ENCODE results near the gene TSPAN15.

TSPAN15 gene

GRCh38 chr10:69541463-69541862, 90.2 kb downstream of the TSPAN15 start:
- H3K36me3 ChIP-seq: peaks cover 0 to 6% (median 0%) of the 10 kb centered on the region in 11 experiments; a peak in 1 of 22 replicates
- no peak overlapping the region for H3K4me2 ChIP-seq
- no peaks in the 10 kb centered on the region for H3K4me1 ChIP-seq
- H3K27ac ChIP-seq: no peak overlapping the region
- no peak overlapping the region for H3K9ac ChIP-seq
- no peaks in the 10 kb centered on the region for H4K20me1 ChIP-seq
- H3K27me3 ChIP-seq: no peaks in the 10 kb centered on the region
- H3K9me3 ChIP-seq (replicated peaks in 1 of 11): peaks cover 33 to 50% (median 40%) of the 10 kb centered on the region in 11 experiments
- no peak for TF ChIP-seq Cebpa-rat (IDR thresholded peaks at IDR 0.05)
- H3K4me3 ChIP-seq: no peak overlapping the region

DNA sequence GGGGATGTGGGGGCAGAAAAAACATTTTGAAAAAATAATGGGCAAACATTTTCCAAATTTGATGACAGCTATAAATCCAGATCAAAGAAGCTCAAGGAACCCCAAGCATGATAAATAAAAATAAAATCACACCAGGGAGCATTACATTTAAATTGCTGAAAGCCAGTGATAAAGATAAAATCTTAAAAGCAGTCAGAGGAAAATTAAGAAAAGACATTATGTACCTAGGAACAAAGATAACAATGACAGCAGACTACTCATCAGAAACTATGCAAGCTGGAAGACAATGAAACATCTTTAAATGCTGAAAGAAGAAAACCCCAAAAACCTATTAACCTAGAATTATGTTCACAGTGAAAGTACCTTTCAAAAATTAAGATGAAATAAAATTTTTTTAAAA, 98.7 kb downstream of the TSPAN15 start:
- Histone ChIP-seq H3K9ac (no peak overlapping the region), H3K27ac (no peak overlapping the region), H4K20me1 (no peaks in the 10 kb centered on the region), H3K27me3 (no peaks in the 10 kb centered on the region), H3K4me1 (no peaks in the 10 kb centered on the region), H3K4me3 (no peak overlapping the region), H3K9me3 (replicated peaks in 1 of 11) (peaks cover 33 to 49% (median 41%) of the 10 kb centered on the region in 11 experiments), H3K36me3 (no peaks in the 10 kb centered on the region), H3K4me2 (no peak overlapping the region)
- TF ChIP-seq Cebpa-rat (IDR thresholded peaks at IDR 0.05): no peak

GRCh38 chr10:69552268-69552667, 101.0 kb downstream of the TSPAN15 start:
- Histone ChIP-seq H3K4me3 (no peak overlapping the region), H3K4me1 (no peaks in the 10 kb centered on the region), H3K27me3 (no peaks in the 10 kb centered on the region), H3K9ac (no peak overlapping the region), H4K20me1 (no peaks in the 10 kb centered on the region), H3K36me3 (no peaks in the 10 kb centered on the region), H3K4me2 (no peak overlapping the region), H3K9me3 (replicated peaks in 1 of 11) (peaks cover 33 to 49% (median 41%) of the 10 kb centered on the region in 11 experiments), H3K27ac (no peak overlapping the region)
- no peak for TF ChIP-seq Cebpa-rat (IDR thresholded peaks at IDR 0.05)

DNA sequence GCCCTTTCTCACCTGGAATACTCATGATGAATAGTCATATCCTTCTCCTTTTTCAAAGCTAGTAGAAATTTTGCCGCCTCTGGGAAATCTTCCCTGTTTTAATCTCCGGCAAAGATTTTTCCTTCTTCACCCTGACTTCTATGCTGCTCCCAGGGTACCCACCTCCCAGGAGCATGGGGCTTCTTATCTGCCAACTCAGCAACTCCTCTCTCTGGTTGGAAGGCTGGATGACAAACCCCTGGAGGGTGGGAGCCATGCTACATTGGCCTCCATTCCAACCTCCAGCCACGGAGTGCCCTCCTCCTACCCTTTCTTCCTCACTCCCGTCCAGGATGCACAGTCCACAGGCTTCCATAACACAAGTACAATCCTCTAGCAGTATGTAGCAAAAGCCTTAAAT, 102.1 kb downstream of the TSPAN15 start:
- no peak for TF ChIP-seq Cebpa-rat (IDR thresholded peaks at IDR 0.05)
- no peaks in the 10 kb centered on the region for H3K36me3 ChIP-seq
- no peak overlapping the region for H3K4me3 ChIP-seq
- H3K9me3 ChIP-seq (replicated peaks in 1 of 11): peaks cover 31 to 40% (median 33%) of the 10 kb centered on the region in 11 experiments
- no peaks in the 10 kb centered on the region for H4K20me1 ChIP-seq
- no peaks in the 10 kb centered on the region for H3K27me3 ChIP-seq
- H3K9ac ChIP-seq: no peak overlapping the region
- H3K4me1 ChIP-seq: peaks cover 0 to 3% (median 2%) of the 10 kb centered on the region in 10 experiments; a peak in 16 of 20 replicates
- no peak overlapping the region for H3K4me2 ChIP-seq
- H3K27ac ChIP-seq: no peak overlapping the region

DNA sequence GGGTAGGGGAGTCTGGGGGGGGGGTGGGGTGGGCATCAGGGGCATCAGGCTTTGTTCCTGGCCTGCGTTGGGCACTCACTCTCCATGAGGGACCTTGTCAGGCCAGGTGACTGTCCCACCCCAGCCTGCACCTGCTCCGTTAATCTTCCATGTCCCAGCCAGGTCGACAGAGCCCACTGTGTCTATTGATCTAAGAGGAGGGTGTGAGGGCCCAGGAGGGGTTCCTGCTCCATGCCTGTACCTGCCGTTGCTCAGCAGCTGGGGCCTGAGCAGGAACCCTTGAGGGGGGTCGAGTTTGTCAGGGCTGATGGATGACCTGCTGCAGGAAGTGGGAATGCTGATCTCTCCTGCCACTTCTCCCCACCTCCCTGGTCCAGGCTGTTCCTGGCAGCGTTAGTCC, 103.3 kb downstream of the TSPAN15 start:
- Histone ChIP-seq H3K9ac (no peak overlapping the region), H3K4me2 (no peak overlapping the region), H3K27me3 (no peaks in the 10 kb centered on the region), H3K36me3 (no peaks in the 10 kb centered on the region), H4K20me1 (no peaks in the 10 kb centered on the region; a peak in 1 of 22 replicates), H3K4me1 (peaks cover 0 to 11% (median 10%) of the 10 kb centered on the region in 10 experiments; a peak in 17 of 20 replicates), H3K9me3 (replicated peaks in 1 of 11) (peaks cover 18 to 27% (median 21%) of the 10 kb centered on the region in 11 experiments), H3K27ac (no peak overlapping the region), H3K4me3 (no peak overlapping the region)
- TF ChIP-seq Cebpa-rat (IDR thresholded peaks at IDR 0.05): no peak

Data from BLaER1 treated with 17β-estradiol and CSF1 and Interleukin-3, amounts not matched to agents 10 nM and 100 nM (cell line).